ENCODE data around the gene ZHX3.

DNA sequence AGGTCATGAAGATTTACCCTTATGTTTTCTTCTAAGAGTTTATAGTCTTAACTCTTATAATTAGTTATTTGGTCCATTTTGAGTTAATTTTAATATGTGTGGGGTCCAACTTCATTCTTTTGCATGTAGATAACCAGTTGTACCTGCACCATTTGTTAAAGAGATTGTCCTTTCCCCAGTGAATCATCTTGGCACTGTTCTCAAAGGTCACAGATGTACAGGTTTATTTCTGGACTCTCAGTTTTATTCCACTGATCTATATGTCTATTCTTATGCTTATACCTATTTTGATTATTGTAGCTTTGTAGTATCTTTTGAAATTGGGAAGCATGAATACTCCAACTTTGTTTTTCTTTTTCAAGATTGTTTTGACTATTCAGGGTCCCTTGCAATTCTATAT lies 44.1 kb downstream of the ZHX3 start:
- TF ChIP-seq POLR2AphosphoS5 (IDR thresholded peaks at IDR 0.05; ENCODE audit: low read depth, low read length) (no peak), POLR2A (IDR thresholded peaks at IDR 0.05; ENCODE audit: low read depth, low read length) (no peak), TAF1 (IDR thresholded peaks at IDR 0.05; ENCODE audit: low read depth, low read length) (no peak)

Data from GM12891 (cell line).